Measurements from ENCODE around the gene IDI1.
"Not testable (repeated sequence)": the region's sequence is repeated elsewhere in the genome, so short reads cannot be mapped to it uniquely, and the experiment has no call there.

IDI1 gene

DNA sequence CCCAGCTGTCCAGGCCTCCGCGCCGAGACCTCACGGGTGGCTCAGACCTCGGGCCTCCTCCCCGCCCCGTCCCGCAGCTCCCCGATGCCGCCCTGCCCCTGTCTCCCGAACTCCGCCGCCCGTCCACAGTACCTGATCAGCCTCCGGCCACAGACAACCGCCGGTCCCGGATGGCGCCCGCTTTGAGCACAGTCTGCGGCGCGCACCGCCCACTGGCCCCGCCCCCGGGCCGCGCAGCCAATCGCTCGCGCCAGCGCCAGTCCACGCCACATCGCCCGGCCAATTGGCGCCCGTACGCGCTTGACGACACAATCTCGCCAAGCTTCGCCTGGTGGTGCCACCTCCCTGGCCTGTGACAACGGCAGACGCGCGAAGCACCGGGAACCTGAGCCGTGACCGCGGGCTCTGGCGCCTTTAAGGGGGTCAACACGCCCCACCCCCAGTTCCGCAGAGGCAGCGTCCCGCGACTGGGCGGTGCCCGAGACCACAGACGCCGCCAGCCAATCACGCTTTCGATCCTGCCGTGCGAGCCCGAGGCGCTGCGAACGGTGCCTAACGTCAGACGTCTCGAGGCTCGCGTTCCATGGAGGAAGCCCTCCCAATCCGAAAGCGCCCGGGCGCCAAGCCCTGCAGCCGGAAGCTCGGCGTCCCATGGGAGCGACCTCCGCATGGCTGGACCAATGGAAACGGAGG is at the start of gene IDI1:
Gene IDI1 (minus strand): TSS at position 388 of the 693 bp plus-strand sequence. CDS start 116 bp downstream, at position 272.
- DNase-seq = peak; percentile 97

DNA sequence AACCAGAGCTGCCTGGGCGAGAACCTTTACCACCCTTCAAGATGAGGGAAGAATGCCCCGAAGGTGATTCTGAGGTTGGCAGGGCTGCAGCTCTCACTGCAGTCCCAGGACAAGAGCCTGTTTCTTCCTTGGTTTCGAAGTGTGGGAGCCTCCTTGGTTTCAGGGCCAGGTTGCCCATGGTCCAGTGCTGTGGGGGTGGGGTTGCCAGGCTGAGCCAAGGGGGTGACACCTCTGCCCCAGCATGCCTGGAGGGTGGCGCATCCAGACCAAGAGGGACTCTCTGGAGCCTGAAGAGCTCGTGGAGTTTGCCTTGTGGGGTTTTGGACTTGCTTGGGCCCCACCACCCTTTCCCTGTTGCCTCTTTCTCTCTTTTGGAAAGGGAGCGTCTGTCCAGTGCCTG is 48.5 kb upstream of the IDI1 start:
- DNase-seq = no peak

DNA sequence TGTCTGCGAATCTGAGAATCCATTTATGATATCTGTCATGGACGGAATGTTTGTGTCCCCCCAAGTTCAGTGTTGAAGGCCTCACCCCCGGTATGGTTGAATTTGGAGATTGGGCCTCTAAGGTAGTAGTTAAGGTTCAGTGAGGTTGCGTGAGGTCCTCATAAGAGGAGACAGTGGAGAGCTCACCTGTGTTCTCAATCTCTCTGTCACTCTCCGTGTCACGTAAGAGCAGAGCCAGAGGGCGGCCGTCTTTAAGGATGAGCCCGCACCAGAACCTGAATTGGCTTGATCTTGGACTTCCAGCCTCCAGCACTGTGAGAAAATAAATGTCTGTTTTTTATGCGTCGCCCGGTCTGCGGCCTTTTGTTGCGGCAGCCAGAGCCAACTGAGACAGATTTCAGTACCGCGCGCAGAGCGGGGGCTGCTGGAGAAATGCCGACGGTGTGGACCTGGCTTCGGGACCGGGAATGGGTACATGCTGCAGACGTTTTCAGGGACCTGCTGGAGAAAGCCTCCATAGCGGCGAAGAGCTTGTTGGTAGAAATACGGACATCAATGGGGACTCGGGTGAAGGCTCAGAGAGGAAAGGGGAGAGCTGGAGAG is 47.5 kb upstream of the IDI1 start:
- no peak for DNase-seq

GRCh38 chr10:1095498-1095897 is 46.6 kb upstream of the IDI1 start:
- no peak for DNase-seq

- no peak for DNase-seq
These were observed 45.5 kb upstream of the IDI1 start for GRCh38 chr10:1094112-1095057.

GRCh38 chr10:1093696-1094095 is 44.8 kb upstream of the IDI1 start:
- DNase-seq = no peak

- no peak for DNase-seq
These were observed 41.8 kb upstream of the IDI1 start for GRCh38 chr10:1090696-1091095.

- no peak for DNase-seq
These were observed 40.2 kb upstream of the IDI1 start for GRCh38 chr10:1089017-1089689.

- DNase-seq = no peak
These were observed 37.9 kb upstream of the IDI1 start for GRCh38 chr10:1086787-1087186.

- DNase-seq = no peak
These were observed 36.3 kb upstream of the IDI1 start for GRCh38 chr10:1085258-1085657.

GRCh38 chr10:1084011-1084950 is 35.4 kb upstream of the IDI1 start:
- no peak for DNase-seq

DNA sequence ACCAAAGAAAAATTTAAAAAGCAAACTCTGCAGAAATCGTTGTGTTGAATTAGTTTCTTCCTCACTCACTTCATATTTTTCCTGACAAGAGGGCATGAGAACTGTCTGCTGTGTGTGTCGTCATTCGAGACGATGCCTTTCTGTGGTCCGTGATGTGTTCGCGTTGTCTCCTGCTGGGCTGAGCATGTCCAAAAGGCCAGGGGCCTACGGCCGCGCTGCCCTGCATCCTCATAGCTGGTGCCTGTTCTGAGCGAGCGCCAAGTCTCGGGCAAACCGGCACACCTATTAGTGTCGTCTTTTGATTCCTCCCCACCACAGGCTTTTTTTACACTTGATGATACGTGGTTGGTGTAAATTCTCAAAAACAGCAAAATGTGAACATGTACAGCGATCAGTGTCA is 34.7 kb upstream of the IDI1 start:
- no peak for DNase-seq

GRCh38 chr10:1078668-1079067 is 29.7 kb upstream of the IDI1 start:
- DNase-seq = no peak

- DNase-seq = no peak
These were observed 25.9 kb upstream of the IDI1 start for GRCh38 chr10:1074748-1075308.

- DNase-seq = no peak
These were observed 25.3 kb upstream of the IDI1 start for GRCh38 chr10:1074052-1074747.

- no peak for DNase-seq
These were observed 22.0 kb upstream of the IDI1 start for GRCh38 chr10:1070919-1071318.

DNA sequence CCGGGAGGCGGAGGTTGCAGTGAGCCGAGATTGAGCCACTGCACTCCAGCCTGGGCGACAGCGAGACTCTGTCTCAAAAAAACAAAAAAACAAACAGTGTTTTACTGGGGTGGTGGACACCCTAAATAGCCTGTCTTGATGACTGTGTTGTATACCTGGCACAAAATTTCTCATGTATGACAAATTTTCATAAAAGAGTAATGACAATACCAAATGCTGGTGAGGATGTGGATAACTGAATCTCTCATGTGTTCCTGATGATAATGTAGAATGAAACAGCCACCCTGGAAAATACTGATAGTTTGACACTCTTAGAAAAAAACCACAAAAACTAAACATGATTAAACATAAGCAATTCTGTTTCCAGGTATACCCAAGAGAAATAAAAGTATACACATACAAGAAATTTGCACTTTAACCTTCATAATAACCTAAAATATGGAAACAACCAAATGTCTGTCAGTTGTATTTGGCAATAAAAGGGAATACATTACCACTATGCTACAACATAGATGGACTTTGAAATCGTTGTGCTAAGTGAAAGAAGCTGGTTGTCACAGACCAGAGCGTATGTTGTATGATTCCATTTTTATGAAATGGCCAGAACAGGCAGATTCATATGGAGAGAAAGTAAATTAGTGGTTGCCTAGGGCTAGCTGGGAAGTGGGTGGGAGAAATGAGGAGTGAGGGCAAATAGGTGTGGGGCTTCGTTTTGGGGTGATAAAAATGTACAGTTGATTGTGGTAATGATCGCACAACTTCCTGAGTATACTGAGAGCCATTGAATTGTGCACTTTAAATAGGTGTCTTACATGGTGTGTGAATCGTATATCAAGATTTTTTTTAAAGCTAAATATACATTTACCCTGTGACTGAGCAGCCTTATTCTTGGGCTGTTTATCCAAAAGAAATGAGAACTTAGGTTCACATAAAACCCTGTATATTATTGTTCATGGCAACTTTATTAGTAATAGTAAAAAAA is 19.8 kb upstream of the IDI1 start:
- DNase-seq = no peak

DNA sequence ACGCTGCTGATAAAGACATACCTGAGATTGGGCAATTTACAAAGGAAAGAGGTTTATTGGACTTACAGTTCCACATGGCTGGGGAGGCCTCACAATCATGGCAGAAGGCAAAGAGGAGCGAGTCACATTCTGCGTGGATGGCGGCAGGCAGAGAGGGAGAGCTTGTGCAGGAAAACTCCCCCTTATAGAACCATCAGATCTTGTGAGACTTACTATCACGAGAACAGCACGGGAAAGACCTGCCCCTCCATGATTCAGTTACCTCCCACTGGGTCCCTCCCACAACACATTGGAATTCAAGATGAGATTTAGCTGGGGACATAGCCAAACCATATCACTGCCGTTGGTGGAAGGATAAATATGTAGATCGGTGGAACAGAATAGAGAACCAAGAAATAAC is 17.8 kb upstream of the IDI1 start:
- DNase-seq = not testable (repeated sequence)

DNA sequence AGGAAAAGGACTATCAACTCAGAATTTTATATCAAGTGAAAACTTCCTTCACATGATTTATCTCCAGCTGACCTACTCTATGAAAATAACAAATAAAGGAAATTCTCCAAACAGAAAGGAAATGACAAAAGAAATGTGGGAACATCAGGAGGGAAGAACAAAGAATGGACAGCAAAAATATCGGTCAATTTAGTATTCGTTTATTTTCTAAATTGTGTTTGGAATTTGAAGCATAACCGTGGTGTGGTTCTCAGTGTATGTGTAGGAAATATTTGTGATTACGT is 16.0 kb upstream of the IDI1 start:
- DNase-seq = no peak
